A673 (cell line): Measurements from ENCODE around the gene FAM180A.

Source experiments
- EZH2 ChIP-seq: fragments of 200-600 bp; sonication (generic); IDR thresholded peaks from 2 replicates; pipeline ENCODE4 v1.6.1; 2017; ENCODE audit warnings: borderline replicate concordance, low read depth, mild to moderate bottlenecking, mixed read lengths, antibody characterized with exemption, low read length; ENCODE audit not compliant: poor library complexity, severe bottlenecking
- TF ChIP-seq, protein P1 (sequence below): fragments of 300-800, 200-600 bp; sonication (generic); conservative IDR thresholded peaks from 2 replicates; pipeline ENCODE4 v1.5.1; 2017; ENCODE audit warnings: low read depth, mild to moderate bottlenecking, antibody characterized with exemption, low read length, moderate library complexity, mixed read lengths

DNA sequence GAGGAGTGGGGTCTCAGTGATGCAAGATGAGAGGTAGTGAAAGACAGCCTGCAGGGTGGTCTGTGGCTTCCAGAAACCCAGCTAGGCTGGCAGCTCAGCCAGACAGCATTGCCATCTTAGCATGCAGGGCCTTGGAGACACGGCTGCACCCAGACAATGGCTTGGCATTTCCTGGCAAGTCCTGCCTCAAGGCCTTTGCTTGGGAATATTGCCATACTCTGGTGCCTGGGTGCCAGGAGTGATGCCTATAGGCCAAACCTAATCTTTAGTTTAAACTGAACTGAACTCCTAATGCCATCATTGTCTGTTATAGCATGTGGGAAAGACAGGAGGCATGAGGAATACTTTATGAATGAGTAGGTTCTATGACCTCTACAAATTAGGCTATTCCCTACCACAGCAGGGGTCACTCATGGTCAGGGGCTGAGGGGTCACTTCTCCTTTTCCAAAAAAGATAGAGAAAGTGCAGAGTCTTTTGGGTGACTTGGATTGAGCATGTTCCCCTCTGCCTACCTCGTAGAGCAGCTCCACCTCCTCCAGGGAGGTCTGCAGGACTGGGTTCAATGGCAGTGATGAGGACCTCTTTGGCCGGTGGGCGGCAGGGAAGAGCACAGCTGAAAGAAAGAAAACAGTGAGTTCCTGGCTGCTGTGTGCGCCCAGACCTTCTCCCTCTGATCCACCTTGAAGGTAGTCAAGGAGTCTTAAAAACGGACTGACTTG lies 11.9 kb downstream of the FAM180A start:
- TF ChIP-seq, protein P1, sequence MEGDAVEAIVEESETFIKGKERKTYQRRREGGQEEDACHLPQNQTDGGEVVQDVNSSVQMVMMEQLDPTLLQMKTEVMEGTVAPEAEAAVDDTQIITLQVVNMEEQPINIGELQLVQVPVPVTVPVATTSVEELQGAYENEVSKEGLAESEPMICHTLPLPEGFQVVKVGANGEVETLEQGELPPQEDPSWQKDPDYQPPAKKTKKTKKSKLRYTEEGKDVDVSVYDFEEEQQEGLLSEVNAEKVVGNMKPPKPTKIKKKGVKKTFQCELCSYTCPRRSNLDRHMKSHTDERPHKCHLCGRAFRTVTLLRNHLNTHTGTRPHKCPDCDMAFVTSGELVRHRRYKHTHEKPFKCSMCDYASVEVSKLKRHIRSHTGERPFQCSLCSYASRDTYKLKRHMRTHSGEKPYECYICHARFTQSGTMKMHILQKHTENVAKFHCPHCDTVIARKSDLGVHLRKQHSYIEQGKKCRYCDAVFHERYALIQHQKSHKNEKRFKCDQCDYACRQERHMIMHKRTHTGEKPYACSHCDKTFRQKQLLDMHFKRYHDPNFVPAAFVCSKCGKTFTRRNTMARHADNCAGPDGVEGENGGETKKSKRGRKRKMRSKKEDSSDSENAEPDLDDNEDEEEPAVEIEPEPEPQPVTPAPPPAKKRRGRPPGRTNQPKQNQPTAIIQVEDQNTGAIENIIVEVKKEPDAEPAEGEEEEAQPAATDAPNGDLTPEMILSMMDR, result no peak
- TF ChIP-seq EZH2, result no peak
